H1 (cell line): ENCODE measurements around the gene PHF1. TPM values are rescaled to one million over a fixed set of nuclear protein-coding genes. Genes with fewer than 3 reads are reported as not detected.

Experiments used
- CTCF ChIA-PET: fragments of 300-600 bp; sonication (Branson Sonifier 250); formaldehyde crosslinking; loops from one replicate; lab custom pipeline; 2021; ENCODE audit not compliant: partially characterized antibody; lab: Charles Lee
- POLR2A ChIA-PET: fragments of 300-600 bp; sonication (Branson Sonifier 250); formaldehyde crosslinking; loops from one replicate; lab custom pipeline; 2021; ENCODE audit warnings: inconsistent platforms; ENCODE audit not compliant: partially characterized antibody; lab: Charles Lee
- DNase-seq, 2 experiments: peaks; one replicate each; pipeline versions ENCODE4 v3.0.0 to v3.0.0-alpha.2; 2010 to 2022; ENCODE audit warnings: low spot score in 2 of 2, low read depth in 1 of 2, mixed read lengths in 1 of 2
- FAIRE-seq: peaks from 2 replicates; lab custom pipeline; 2011; peaks lifted over from hg19 to GRCh38; lab: Jason Lieb, UNC
- H2AFZ ChIP-seq: 2 replicates; pipeline ENCODE4 v1.8.1; 2012; ENCODE audit warnings: low read length, inconsistent platforms
- H2AK5ac ChIP-seq: 2 replicates; pipeline ENCODE4 v1.6.1; 2013; ENCODE audit warnings: low read depth, low read length
- H2BK120ac ChIP-seq: replicated peaks from 2 replicates; pipeline ENCODE3; 2013; ENCODE audit warnings: low read depth, low read length, inconsistent platforms
- H2BK12ac ChIP-seq: 2 replicates; pipeline ENCODE4 v1.6.1; 2013; ENCODE audit warnings: low read depth, low read length
- H2BK15ac ChIP-seq: 2 replicates; pipeline ENCODE4 v1.6.1; 2013; ENCODE audit warnings: low read length
- H2BK20ac ChIP-seq: 2 replicates; pipeline ENCODE4 v1.6.1; 2013; ENCODE audit warnings: low read length
- H2BK5ac ChIP-seq: 2 replicates; pipeline ENCODE4 v1.6.1; 2013; ENCODE audit warnings: low read depth, low read length
- H3K14ac ChIP-seq: 2 replicates; pipeline ENCODE4 v1.6.1; 2013; ENCODE audit warnings: inconsistent platforms; ENCODE audit not compliant: insufficient read length
- H3K18ac ChIP-seq: 2 replicates; pipeline ENCODE4 v1.6.1; 2013; ENCODE audit warnings: low read length; ENCODE audit errors: extremely low read depth
- H3K23ac ChIP-seq: 2 replicates; pipeline ENCODE4 v1.6.1; 2013; ENCODE audit warnings: inconsistent platforms; ENCODE audit not compliant: insufficient read length
- H3K23me2 ChIP-seq: 2 replicates; pipeline ENCODE4 v1.6.1; 2013; ENCODE audit warnings: low read depth, low read length
- H3K27ac ChIP-seq: 2 replicates; pipeline ENCODE4 v1.6.1; 2011; ENCODE audit warnings: low read depth, low read length, inconsistent platforms
- H3K27me3 ChIP-seq, 4 experiments: replicated peaks in 1 of 4; 1 replicate in 1 of 4; 2 replicates in 3 of 4; pipeline versions ENCODE4 v1.6.1 to v1.8.1; 2011 to 2013; ENCODE audit warnings: low read length in 3 of 4, mild to moderate bottlenecking in 3 of 4, inconsistent platforms in 2 of 4, mixed read lengths in 2 of 4, moderate library complexity in 1 of 4; ENCODE audit not compliant: control insufficient read depth in 3 of 4, insufficient read depth in 3 of 4; ENCODE audit errors: extremely low read depth in 1 of 4
- H3K36me3 ChIP-seq, 4 experiments: 2 replicates each; pipeline versions ENCODE4 v1.6.1 to v1.8.1; 2011 to 2013; ENCODE audit warnings: mild to moderate bottlenecking in 4 of 4, low read length in 3 of 4, moderate library complexity in 2 of 4, control low read depth in 1 of 4, inconsistent platforms in 1 of 4; ENCODE audit not compliant: insufficient read depth in 4 of 4, control insufficient read depth in 2 of 4
- H3K4ac ChIP-seq: replicated peaks from 2 replicates; pipeline ENCODE3; 2013; ENCODE audit warnings: low read length, low read depth, mixed read lengths, inconsistent platforms; ENCODE audit not compliant: insufficient read length
- H3K4me1 ChIP-seq, 4 experiments: replicated peaks in 1 of 4; 1 replicate in 1 of 4; 2 replicates in 3 of 4; pipeline versions ENCODE4 v1.6.1 to v1.8.1; 2011 to 2013; ENCODE audit warnings: low read length in 3 of 4, inconsistent platforms in 2 of 4, mixed read lengths in 1 of 4; ENCODE audit not compliant: insufficient read depth in 4 of 4, control insufficient read depth in 3 of 4
- H3K4me2 ChIP-seq, 2 experiments: 2 replicates each; pipeline versions ENCODE4 v1.6.1 to v1.8.1; 2011 to 2013; ENCODE audit warnings: low read depth in 2 of 2, low read length in 2 of 2, control low read depth in 1 of 2, inconsistent platforms in 1 of 2, mild to moderate bottlenecking in 1 of 2; ENCODE audit not compliant: insufficient read depth in 1 of 2
- H3K4me3 ChIP-seq, 4 experiments: fragments of 200-600, 300-600 bp in 1 of 4; sonication (generic), shearing (Covaris generic), sonication (Bioruptor Twin) in 1 of 4; 2 replicates each; pipeline versions ENCODE4 v1.5.1 to v1.8.1; 2011 to 2016; ENCODE audit warnings: low read length in 4 of 4, low read depth in 3 of 4, control low read depth in 2 of 4, inconsistent platforms in 2 of 4, mild to moderate bottlenecking in 2 of 4, mixed read lengths in 1 of 4, moderate library complexity in 1 of 4; ENCODE audit not compliant: insufficient read depth in 2 of 4; ENCODE audit errors: extremely low read depth in 1 of 4
- H3K56ac ChIP-seq: replicated peaks from 2 replicates; pipeline ENCODE3; 2013; ENCODE audit warnings: low read depth, mild to moderate bottlenecking, mixed read lengths, low read length, inconsistent platforms; ENCODE audit not compliant: insufficient read length
- H3K79me1 ChIP-seq: 2 replicates; pipeline ENCODE4 v1.6.1; 2013; ENCODE audit warnings: low read depth, low read length, control low read depth
- H3K79me2 ChIP-seq, 2 experiments: 2 replicates each; pipeline versions ENCODE4 v1.6.1 to v1.8.1; 2012 to 2013; ENCODE audit warnings: low read length in 2 of 2, mild to moderate bottlenecking in 2 of 2, inconsistent platforms in 1 of 2; ENCODE audit not compliant: insufficient read depth in 2 of 2, control insufficient read depth in 1 of 2
- H3K9ac ChIP-seq, 4 experiments: replicated peaks in 1 of 4; 1 replicate in 1 of 4; 2 replicates in 3 of 4; pipeline versions ENCODE4 v1.6.1 to v1.8.1; 2011 to 2013; ENCODE audit warnings: low read depth in 3 of 4, low read length in 3 of 4, control low read depth in 2 of 4, mild to moderate bottlenecking in 2 of 4, moderate library complexity in 2 of 4, inconsistent platforms in 1 of 4; ENCODE audit errors: extremely low read depth in 1 of 4
- H3K9me3 ChIP-seq, 2 experiments: 2 replicates each; pipeline versions ENCODE4 v1.6.1 to v1.8.1; 2012 to 2013; ENCODE audit warnings: mild to moderate bottlenecking in 2 of 2, moderate library complexity in 2 of 2, control low read depth in 1 of 2, inconsistent platforms in 1 of 2, low read depth in 1 of 2, low read length in 1 of 2, mixed read lengths in 1 of 2; ENCODE audit not compliant: insufficient read depth in 2 of 2
- H4K20me1 ChIP-seq, 2 experiments: replicated peaks in 1 of 2; 2 replicates each; pipeline versions ENCODE3 to v1.8.1; 2011 to 2013; ENCODE audit warnings: inconsistent platforms in 2 of 2, low read length in 2 of 2, mild to moderate bottlenecking in 1 of 2; ENCODE audit not compliant: insufficient read depth in 2 of 2, control insufficient read depth in 1 of 2
- H4K5ac ChIP-seq: 2 replicates; pipeline ENCODE4 v1.6.1; 2013; ENCODE audit warnings: low read length, low read depth, mixed read lengths, inconsistent platforms; ENCODE audit not compliant: insufficient read length
- H4K8ac ChIP-seq: 2 replicates; pipeline ENCODE4 v1.8.0; 2013; ENCODE audit warnings: mild to moderate bottlenecking, moderate library complexity, low read length, inconsistent platforms; ENCODE audit not compliant: insufficient read depth; ENCODE audit errors: extremely low read depth
- H4K91ac ChIP-seq: replicated peaks from 2 replicates; pipeline ENCODE3; 2013; ENCODE audit warnings: low read length, mixed read lengths, inconsistent platforms; ENCODE audit not compliant: insufficient read length
- CHD1 ChIP-seq: IDR thresholded peaks from 2 replicates; pipeline ENCODE4 v1.6.1; 2012; ENCODE audit warnings: low read depth, low read length, improper control_type of control experiment
- CTBP2 ChIP-seq: IDR thresholded peaks from 2 replicates; pipeline ENCODE4 v1.7.0; 2011; ENCODE audit warnings: borderline replicate concordance, mild to moderate bottlenecking, moderate library complexity, mixed read lengths, low read length; ENCODE audit not compliant: insufficient read depth, insufficient read length
- EGR1 ChIP-seq: IDR thresholded peaks from 2 replicates; pipeline ENCODE4 v1.6.1; 2011; ENCODE audit warnings: low read depth, low read length, borderline replicate concordance
- EP300 ChIP-seq, 2 experiments: IDR thresholded peaks; 1 replicate in 1 of 2; 2 replicates in 1 of 2; pipeline ENCODE4 v1.6.1; 2011 to 2012; ENCODE audit warnings: low read depth in 2 of 2, low read length in 2 of 2, mild to moderate bottlenecking in 2 of 2, borderline replicate concordance in 1 of 2, inconsistent platforms in 1 of 2, moderate library complexity in 1 of 2
- KDM5A ChIP-seq: fragments of 200-600 bp; IDR thresholded peaks from 2 replicates; pipeline ENCODE4 v1.7.1; 2012; ENCODE audit warnings: mild to moderate bottlenecking, low read length, inconsistent platforms, mixed read lengths
- SAP30 ChIP-seq: fragments of 300-600 bp; sonication (generic); IDR thresholded peaks from 2 replicates; pipeline ENCODE4 v1.7.1; 2012; ENCODE audit warnings: low read length, moderate library complexity, mild to moderate bottlenecking, inconsistent platforms; ENCODE audit not compliant: insufficient read depth, insufficient replicate concordance
- ZNF274 ChIP-seq: IDR thresholded peaks from 2 replicates; pipeline ENCODE4 v1.7.0; 2012; ENCODE audit warnings: low read length, borderline replicate concordance; ENCODE audit errors: extremely low read depth
- WGBS, 2 experiments: shearing (Covaris generic) in 1 of 2; methylation state at CpG; one replicate each; pipeline versions ENCODE4 v1.1.6 to v1.1.7; 2013 to 2015; ENCODE audit warnings: low lambda C conversion rate in 2 of 2, mixed read lengths in 2 of 2, inconsistent platforms in 1 of 2, low coverage in 1 of 2, missing lambda C conversion rate in 1 of 2; ENCODE audit not compliant: insufficient replicate concordance in 2 of 2, insufficient coverage in 1 of 2, insufficient read length in 1 of 2; ENCODE audit errors: extremely low coverage in 1 of 2, missing lambda C conversion rate in 1 of 2; 5-methylcytosine and 5-hydroxymethylcytosine counted together
- polyA plus RNA-seq, 7 experiments: library from polyadenylated mRNA; depleted of rRNA in 3 of 7; stranded (reverse) in 5 of 7; unstranded in 2 of 7; fragments of >200 nt in 5 of 7; fragments of 200-250 nt in 2 of 7; gene quantifications; 1 replicate in 5 of 7; 2 replicates in 1 of 7; 4 replicates in 1 of 7; pipeline versions ENCODE4 v1.2.1 to v1.2.3, GENCODE V29; 2011 to 2013; ENCODE audit warnings: missing spikeins in 2 of 7, mixed read lengths in 2 of 7
- total RNA-seq: library from RNA; stranded (reverse); fragmentation: NEBNext Ultra II Directional; extraction: Animal tissue kit (Norgen Biotek cat#: 25700); gene quantifications from 2 replicates; pipeline ENCODE4 v1.2.1, GENCODE V29; 2021
- TF ChIP-seq, protein P1 (sequence below): IDR thresholded peaks from 2 replicates; pipeline ENCODE4 v1.6.1; 2012; ENCODE audit warnings: low read length, inconsistent platforms
- TF ChIP-seq, protein P2 (sequence below): IDR thresholded peaks from 2 replicates; pipeline ENCODE4 v1.6.1; 2011; ENCODE audit warnings: low read length, improper control_type of control experiment

PHF1 gene
- total and polyA plus RNA-seq, 2 of the 8 experiments (the other 6 are each of a cell fraction or from before 2014, with no cell fraction given): 47.3 to 78.6 TPM

DNA sequence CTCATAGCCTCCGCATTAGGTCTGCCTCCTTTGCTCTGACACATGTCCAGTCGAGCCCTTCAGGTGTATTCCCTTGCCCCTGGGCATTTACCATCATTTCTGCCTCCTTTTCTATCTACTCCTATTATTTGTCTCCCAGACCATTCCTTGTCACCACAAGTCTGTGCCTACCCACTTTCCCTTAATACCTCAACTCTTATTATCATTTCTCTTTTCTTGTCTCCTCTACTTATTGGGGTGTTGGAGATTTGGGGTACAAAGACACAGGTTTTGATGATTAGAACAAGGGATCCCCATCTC, 10.5 kb downstream of the PHF1 start:
- Histone ChIP-seq H3K79me1 (peaks cover 2% of the 10 kb centered on the region; the same call in 1 of the 2 replicates), H3K27ac (no peak overlapping the region), H2BK120ac (no peak overlapping the region), H4K20me1 (peaks cover 0 to 6% of the 10 kb centered on the region in 2 experiments), H3K23ac (no peak overlapping the region), H3K56ac (no peak overlapping the region), H3K4ac (no peak overlapping the region), H3K4me3 (peak overlapping the region in 3 of 4 experiments; percentile 11 to 99 (median 68); a peak in 4 of 8 replicates), H3K4me1 (peaks cover 8 to 32% (median 12%) of the 10 kb centered on the region in 4 experiments; a peak in 6 of 7 replicates), H2AFZ (no peak overlapping the region), H3K27me3 (no peaks in the 10 kb centered on the region), H2BK20ac (no peak overlapping the region), H2BK15ac (no peak overlapping the region), H4K91ac (no peak overlapping the region), H3K18ac (no peak overlapping the region), H2AK5ac (no peak overlapping the region), H2BK5ac (no peak overlapping the region), H3K79me2 (peaks cover 19 to 52% of the 10 kb centered on the region in 2 experiments), H3K4me2 (peak overlapping the region; percentile 49 to 89), H3K9me3 (no peaks in the 10 kb centered on the region), H3K14ac (no peak overlapping the region), H3K23me2 (peaks cover 30% of the 10 kb centered on the region), H4K8ac (no peak overlapping the region), H2BK12ac (no peak overlapping the region), H3K9ac (no peak overlapping the region), H4K5ac (no peak overlapping the region), H3K36me3 (peaks cover 0 to 13% (median 10%) of the 10 kb centered on the region in 4 experiments; a peak in 5 of 8 replicates)
- FAIRE-seq (no peak), DNase-seq (no peak)
- ChIA-PET CTCF (no interaction called here), POLR2A (no interaction called here)
- WGBS, 2 experiments: 89% methylated on average over 2 of the region's 2 CpGs; no CpG with 5 or more reads in 1 of the 2 experiments
- TF ChIP-seq, protein P1, sequence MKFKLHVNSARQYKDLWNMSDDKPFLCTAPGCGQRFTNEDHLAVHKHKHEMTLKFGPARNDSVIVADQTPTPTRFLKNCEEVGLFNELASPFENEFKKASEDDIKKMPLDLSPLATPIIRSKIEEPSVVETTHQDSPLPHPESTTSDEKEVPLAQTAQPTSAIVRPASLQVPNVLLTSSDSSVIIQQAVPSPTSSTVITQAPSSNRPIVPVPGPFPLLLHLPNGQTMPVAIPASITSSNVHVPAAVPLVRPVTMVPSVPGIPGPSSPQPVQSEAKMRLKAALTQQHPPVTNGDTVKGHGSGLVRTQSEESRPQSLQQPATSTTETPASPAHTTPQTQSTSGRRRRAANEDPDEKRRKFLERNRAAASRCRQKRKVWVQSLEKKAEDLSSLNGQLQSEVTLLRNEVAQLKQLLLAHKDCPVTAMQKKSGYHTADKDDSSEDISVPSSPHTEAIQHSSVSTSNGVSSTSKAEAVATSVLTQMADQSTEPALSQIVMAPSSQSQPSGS: no peak
- no peak for TF ChIP-seq CHD1
- TF ChIP-seq, protein P2, sequence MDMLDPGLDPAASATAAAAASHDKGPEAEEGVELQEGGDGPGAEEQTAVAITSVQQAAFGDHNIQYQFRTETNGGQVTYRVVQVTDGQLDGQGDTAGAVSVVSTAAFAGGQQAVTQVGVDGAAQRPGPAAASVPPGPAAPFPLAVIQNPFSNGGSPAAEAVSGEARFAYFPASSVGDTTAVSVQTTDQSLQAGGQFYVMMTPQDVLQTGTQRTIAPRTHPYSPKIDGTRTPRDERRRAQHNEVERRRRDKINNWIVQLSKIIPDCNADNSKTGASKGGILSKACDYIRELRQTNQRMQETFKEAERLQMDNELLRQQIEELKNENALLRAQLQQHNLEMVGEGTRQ: no peak
- TF ChIP-seq EGR1: no peak
- TF ChIP-seq ZNF274: no peak
- TF ChIP-seq EP300 (IDR thresholded peaks at IDR 0.05; ENCODE audit: borderline replicate concordance in 1 of 2, low read depth in 2 of 2, low read length in 2 of 2): no peak
- TF ChIP-seq KDM5A: no peak
- no peak for TF ChIP-seq CTBP2
- TF ChIP-seq SAP30: no peak
